GM21447 (cell line): ENCODE measurements around the gene TOMM22.

Experiments
- ATAC-seq: cut with Tn5 transposase; IDR thresholded peaks from one replicate; pipeline ENCODE4 v1.9.1; 2021; ENCODE audit not compliant: unreplicated experiment

TOMM22 gene

DNA sequence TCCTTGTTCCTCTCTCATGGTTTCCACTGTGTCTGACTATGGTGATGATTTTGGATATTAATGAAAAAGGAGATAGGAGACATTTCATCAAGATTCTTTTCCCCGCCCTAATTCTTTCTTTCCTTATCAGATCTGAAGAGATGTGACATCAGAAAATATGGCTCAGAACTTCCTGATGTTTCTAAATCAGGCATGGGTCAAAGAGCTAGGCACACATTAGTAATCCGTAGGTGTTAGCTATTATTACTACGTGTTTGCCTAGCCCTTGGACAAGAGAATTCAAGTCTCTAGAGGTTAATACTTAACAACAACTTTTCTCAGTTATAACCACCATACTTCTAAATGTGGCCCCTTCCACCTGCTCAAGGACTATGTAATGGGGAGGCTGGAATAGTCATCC lies 13.2 kb downstream of the TOMM22 start:
- ATAC-seq = no peak

DNA sequence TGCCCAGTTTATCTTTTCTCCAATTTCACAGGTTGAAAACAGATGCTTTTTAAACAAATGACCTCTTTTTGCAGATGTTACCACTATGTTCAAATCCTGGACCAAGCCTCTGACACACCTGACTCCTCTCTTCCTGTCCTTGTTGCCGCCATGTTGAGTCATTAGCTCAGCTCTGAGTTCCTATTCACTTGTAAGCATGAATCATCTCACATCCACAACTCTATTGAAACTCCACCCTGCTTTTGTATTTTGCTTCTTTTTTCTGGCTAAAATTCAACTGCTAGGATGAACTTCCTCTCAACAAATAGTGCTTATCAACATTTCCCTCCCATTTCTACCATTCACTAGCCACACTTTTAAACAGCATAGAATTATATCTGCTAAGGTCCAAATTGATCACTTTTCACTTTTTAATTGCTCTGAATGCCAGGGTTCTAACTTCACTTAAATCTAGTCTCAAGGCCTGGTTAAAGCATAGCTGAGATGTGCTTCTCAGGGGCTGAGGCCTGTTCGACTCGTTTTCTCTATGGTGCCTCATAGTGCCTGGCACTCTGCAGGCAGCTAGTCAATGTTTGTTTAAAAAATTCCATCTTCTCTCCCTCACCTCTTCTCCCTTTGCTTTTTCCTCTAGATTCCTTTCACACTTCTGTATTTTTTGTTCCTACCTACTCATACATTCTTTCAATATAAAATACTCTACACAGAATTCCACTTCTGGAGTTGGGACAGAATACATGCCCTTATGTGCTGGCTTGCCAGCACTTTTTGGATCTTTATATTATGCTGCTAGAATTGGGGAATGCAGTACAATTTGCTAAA lies 15.1 kb downstream of the TOMM22 start:
- no peak for ATAC-seq

DNA sequence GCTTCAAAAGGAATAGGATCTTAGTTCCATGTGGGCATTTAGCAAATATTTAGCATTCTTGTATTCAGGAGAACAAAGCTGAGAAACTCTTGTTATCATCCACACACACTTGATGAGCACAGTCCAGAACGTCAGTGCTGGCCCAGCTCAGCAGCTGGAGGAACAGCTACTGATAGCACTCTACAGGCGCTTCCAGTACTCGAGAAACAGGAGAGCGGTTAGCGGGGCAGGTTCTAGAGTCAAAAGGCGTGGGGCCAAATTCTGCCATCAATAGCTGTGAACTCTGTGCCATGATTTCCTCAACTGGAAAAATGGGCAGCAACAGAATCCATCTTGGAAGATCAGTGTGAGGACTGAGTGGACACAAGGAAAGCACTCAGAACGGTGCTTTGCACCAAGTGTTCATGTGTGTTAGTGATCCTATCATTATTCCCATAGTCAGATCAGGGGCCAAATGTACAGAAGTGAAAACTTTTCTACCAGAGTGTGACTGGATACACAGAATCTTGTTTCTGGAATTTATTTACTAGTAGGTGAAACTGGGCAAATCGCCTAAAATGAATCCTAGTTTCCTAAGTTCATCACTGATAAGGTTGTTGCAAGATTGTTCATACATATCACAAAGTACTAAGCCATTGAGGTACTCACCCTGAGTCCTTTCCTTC lies 15.8 kb downstream of the TOMM22 start:
- no peak for ATAC-seq

DNA sequence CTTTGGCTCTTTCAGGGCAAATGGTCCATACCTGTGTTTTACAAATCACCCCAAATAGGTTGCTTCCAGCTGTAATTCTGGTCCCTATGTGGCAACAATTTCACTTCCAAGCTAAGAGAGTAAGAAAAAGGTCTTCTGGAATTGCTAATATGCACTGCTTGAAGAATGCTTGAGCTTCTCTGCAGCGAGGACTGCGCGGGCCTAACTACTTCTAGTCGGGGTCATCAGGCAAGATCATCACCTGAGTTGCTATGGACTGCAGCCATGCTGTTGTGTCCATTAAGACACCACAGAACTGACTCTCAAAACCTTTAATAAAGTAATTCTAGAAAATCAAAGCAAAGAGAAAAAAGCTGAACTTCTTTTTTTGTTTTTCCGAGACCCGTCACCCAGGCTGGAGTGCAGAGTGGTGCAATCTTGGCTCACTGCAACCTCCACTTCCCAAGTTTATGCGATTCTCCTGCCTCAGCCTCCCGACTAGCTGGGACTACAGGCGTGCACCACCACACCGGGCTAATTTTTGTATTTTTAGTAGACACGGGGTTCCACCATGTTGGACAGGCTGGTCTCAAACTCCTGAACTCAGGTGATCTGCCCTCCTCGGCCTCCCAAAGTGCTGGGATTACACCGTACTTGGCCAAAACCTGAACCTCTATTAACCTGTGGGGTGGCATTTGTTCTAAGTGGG lies 16.8 kb downstream of the TOMM22 start:
- no peak for ATAC-seq

DNA sequence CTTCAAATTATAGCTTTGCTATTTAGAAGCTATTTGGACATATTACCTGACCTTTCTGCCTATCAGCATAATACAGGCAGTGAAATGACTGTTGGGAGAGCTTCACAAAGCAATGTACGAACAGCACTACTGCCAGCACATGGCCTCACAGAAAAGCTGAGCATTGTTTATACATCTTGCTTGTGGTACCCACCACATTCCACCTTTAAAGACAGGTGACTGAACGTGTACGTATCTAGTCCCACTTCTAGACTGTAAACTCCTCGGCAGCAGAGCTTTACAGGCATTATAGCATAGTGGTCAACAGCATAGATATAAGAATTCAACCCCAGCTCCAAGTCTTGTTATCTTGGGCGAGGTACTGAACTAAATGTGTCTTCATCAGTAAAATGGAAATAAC lies 17.4 kb downstream of the TOMM22 start:
- ATAC-seq = no peak

DNA sequence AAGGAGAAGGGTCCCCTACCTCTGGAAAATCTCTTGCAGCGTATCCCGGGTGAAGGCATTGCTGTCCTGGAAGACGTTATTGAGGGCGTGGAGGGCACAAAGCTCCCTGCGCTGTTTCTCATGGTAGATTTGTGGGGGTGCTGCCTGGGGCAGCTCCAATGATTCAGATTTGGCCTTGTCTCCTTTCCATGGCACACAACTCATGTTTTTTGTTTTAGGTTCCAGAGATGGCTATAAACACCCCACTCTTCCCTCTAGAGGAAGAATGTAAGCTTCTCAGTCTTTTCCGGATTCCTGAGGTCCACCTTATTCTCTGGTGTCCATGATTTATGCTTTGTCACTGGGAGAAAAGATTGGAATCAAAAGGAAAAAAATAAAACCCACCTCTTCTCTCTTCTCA lies 18.0 kb downstream of the TOMM22 start:
- ATAC-seq = no peak

DNA sequence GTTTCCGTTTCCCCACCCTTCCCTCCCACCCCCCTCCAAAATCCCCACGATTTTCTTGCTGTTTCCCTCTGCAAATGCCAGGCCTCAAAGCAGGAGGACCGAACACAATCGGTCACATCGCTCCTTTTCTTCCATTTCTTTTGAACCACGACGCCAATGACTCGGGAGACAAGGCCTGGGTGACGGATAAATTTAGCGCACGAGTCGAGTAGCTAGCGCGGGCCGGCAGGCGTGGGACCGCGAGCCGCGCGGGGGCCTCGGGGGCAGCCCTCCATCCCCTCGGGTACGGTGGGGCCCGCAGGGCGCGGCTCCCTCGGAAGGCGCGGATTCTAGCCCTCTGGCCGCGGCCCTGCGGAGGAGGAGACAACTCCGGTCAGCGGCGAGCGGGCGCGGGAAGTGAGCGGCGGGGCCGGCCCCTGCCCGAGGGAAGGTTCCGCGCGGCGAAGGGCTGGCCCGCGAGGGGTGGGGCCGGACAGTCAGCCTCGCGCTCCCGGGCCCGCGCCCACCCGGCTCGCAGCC lies 18.6 kb downstream of the TOMM22 start:
- peak; percentile 3 for ATAC-seq

DNA sequence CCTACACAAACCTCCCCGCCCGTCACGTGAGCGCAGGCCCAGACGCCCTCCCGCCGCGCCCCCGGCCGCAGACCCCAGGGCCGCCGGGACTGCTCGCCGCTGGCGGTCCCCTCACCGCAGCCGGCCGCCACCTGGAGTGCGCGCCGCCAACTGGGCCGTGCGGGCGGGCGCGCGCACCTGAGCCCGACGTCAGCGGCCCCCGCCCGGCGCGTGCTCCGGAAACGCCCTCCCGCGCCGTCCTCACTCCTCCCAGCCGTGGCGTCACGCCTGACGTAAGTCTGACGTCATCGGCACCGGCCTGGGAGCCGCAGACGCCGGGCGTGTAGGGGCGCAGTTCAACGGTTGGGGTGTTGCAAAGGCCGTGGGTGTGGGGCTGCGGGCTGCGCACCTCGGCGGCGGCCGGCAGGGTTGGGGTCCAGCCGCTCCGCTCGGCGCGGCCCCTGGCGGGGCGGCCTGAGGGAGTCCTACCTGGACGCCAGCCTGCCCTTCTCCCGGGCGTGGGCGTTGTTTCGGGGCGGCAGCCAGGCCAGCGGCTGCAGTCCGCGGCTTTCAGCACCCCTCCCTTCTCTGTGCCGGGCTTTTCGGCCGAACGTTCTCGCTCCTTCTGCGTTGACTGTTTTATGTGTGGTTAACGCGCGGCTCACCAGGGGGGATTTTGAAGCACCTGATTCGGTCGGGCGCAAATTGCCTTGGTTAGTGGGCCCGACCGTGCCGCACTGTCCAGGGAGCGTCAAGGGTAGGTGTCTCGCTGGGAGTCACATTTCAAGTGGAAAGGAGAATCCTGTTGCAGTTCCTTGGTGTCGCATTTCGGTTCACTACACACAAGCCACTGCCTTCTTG lies 19.3 kb downstream of the TOMM22 start, which contains the start of gene JOSD1:
JOSD1 (minus strand) TSS at position 155 of the 840 bp plus-strand sequence. CDS start 956 bp downstream, outside the sequence.
- peak; percentile 23 for ATAC-seq

DNA sequence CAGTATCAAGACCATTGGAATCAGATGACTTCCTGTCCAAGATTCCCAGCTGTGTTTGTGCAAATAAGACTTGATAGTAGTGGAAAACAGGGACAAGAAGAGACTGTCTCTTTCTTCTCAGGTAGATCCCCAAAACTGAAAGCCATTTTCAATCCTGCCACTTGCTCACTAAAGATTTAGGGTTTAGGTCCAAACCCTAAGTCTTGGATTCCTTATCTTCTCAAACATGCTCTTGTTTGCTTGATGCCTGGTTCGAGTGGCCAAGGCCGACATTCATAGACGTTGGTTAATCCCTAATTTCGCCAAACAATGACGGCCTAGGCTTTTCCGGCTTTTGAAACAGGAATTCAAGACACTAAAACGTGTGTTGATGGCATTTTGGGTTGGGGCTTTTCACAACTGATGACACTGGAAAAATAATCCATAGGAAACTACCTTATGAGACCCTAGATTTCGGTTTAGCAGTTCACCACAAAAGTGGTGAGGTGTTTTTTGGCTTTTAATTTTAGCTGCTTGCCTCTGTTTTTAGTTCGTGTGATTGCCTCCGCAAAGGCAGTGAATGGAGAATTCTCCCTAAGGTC lies 23.0 kb downstream of the TOMM22 start:
- no peak for ATAC-seq

DNA sequence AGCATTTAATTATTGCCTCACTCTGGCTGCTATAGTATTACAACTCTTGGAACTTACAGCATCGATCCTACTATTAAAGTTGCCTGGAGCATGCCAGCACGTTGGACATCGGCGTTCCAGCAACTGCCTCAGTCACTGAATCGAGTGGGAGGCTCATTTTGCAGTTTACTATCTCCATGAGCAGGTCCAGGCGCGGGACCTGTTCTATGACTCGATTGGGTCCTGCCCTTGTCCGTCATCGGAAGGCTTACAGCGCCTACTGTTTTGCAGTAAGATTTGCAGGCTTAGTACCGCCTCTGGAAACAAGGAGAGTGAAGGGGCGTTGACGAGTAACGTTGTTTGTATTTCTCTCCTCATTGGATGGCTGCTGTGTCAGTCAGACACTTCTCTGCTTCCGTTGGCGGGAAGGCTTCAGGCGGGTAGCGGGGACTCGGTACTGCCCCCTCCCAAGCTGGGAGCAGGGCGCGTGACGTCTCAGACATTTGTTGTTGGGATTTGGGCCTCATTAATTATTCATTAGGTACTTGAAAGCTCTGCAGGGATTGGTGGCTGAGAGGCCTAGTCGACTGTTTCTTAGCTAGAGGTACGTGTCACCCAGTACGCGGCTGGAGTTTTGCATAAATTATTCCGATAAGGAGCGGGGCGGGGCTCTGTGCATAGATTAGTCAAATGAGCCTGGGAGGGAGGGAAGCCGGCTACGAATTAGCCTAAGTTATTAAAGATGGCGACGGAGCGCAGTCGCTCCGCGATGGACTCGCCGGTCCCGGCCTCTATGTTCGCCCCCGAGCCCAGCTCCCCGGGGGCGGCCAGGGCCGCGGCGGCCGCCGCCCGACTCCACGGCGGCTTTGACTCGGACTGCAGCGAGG lies 23.7 kb downstream of the TOMM22 start, which contains the start of gene GTPBP1:
GTPBP1 (plus strand) TSS at position 710 of the 866 bp plus-strand sequence; CDS start at position 722, 12 bp downstream.
- peak; percentile 70 for ATAC-seq

DNA sequence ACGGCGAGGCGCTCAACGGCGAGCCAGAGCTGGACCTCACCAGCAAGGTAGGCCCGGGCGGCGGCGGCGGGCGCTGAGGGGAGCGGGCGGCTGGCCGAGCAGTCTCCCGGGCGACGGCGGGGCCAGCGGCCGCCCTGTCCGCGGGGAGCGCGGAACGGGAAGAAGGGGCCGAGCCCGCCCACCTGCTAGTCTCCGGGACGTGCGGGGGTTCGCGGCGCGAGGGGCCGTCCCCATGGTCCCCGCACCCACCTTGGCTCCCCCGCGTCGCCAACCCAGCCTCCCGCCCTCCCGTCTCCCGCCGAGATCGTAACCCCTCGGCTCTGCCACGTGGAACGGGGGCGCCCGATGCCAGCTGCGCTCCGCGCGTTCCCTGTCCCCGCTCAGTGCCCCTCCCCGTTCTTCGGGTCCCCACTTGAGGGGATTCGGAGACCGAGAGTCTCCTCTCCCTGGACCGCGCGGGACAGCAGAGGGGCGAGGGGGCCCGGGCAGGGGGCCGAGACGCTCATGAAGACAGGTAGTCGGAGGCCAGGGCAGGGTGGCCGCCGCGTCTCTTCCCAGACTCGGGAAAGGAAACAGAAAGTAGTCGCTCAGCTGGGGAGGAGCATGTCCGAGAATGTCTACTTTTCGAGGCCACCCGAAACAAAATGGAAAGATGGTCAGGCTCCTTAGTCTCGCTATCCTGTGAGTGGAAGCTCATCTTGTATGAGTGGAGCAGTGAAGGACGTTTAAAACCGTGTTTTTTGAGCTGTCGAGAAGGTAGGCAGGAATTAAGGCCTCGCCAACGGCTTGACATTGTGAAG lies 24.5 kb downstream of the TOMM22 start:
- ATAC-seq = no peak

DNA sequence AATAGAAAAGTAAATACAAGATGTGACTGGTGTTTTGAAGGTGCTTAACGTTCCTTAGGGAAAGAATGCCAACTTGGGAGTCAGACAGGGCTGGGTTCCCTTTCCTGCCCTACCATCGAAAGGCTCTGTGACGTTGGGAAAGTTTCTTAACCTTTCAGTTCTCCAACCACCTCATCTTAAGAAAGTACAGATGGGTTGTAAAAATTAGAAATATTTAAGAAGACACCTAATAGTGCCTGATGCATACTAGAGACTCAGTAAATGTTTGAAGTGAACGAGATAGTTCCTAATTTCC lies 25.1 kb downstream of the TOMM22 start:
- ATAC-seq = no peak

DNA sequence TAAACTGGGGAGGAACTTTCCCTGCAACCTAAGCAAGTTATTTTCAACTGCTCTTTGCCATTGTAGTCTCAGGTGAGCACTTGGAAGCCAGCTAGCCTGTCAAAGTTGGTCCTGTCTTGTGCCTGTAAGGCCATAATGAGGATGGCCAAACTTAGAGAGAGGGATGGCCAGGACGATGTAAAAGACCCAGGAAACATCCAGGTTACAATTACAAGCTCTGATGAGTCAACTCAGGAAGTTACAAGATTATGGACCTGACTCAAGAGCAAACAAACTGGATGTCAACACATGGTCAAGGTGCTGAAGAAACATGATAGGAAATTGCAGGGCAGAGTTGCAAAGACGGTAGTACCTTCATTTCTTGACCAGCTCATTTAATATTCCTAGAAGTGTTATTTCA lies 25.6 kb downstream of the TOMM22 start:
- ATAC-seq = no peak

DNA sequence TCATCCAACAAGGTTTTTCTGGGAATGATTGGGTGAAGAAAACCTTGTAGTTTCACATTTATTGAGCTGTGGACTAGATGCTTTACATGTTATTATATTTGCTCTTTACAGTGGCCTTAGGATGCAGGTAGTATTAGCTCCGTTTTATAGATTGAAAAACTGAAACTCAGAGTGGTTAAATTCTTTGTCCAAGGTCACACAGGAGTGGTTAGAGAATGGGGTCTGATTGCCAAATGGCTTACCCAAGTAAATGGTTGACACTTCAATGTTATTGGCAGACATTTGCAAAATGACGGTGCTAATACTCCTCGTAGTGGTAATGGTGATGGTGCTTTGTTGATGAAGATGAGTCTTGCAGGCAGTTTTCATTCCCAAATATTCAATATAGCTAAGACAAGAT lies 26.2 kb downstream of the TOMM22 start:
- no peak for ATAC-seq

DNA sequence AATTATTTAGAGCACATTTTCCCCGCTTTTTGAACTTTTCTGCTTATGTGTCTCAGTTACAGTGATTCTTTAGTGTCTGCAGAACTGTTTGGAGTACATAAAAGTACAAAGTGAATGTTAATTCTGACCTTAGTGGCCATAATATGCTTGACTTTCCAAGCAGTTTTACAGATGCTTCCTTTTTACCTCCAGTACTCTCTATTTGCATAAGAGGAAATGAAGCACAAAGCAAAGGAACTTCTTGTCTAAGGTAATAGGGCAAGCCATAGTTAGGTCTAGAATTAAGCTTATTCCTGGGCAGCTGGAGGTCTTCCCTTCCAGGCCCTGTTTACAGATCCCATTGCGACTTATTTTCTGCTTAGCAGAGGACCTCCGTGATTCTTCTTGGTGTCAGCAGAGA lies 27.5 kb downstream of the TOMM22 start:
- ATAC-seq = no peak

DNA sequence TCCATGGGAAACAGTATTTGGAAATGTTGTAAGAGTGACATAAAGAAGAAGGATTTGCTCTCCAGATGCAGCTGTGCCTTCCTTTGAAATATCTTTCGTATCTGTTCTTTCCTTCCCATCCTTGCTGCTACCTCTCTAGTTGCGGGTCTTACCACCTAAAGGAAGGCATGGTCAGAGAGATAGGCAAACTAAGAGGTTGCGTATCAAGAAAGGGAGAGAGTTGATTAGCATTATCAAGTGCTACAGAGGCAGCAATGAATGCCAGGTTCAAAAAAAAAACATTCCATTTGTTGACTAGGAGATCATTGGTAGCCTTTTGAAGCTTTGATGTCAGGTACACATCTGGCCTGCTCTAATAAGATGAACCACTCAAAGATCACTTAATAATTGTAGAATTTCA lies 28.6 kb downstream of the TOMM22 start:
- ATAC-seq = no peak

DNA sequence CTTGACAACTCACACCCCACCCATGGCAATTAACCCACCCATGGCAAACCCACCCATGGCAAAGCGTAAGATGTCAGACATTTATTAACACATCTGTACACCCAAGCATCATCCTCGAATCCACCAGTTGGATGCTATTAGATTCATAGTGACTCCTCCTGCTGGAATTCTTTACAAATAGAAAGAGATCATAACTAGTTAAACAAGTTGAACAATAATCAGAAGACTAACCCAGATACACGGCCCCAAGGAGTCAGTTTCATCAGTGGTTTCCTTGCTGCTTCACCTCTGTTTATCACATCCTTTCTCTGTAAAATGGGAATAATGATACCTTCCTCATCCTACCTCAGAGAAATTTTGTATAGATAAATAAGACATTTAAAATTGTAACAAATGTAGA lies 29.1 kb downstream of the TOMM22 start:
- ATAC-seq = no peak

DNA sequence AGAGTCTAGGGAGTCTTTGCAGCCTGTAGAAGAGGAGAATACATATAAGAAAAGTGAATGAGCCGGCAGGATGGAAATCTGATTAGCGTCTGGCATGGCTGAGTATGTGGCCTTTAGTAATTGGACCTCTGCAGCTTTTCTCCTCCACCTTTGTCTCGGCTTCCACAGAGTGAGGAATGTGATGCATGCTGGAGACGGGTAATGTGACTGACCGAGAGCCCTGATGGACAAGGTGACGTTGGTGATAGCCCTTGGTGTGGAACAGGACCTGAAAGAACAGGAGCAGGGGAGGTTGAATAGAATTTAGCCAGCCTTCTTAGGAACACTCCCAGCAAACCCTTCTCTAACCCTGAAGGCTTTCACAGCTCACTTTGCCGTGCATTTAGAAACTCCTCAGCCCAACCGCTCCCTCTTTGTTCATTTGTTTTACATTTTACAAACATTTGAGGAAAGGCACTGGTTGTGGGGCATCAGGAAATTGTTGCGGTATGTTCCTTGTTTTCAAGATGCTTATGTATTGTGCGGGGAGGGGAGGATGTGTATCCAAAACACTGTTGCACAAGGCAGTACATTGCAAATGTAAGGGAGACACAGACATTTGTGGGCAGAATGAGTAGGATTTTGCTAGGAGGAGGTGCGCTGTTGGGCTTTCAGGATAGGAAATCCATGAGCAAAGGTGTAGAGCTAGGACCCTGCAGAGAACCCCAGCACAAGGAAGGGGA lies 30.9 kb downstream of the TOMM22 start:
- no peak for ATAC-seq
